ENCODE data around the gene TREML1. TPM values are rescaled to one million over a fixed set of nuclear protein-coding genes. Genes with fewer than 3 reads are reported as not detected.

TREML1 gene
- total and polyA plus RNA-seq, 2 of the 8 experiments (the other 6 are each of a cell fraction or from before 2014, with no cell fraction given), result 0.08 TPM; not detected in 1

GRCh38 chr6:41120058-41120457 is 34.1 kb downstream of the TREML1 start (continued):
- TF ChIP-seq CTCF (IDR thresholded peaks at IDR 0.05; ENCODE audit: control extremely low read depth in 1 of 3, insufficient read depth in 1 of 3, low read depth in 1 of 3, low read length in 3 of 3) (no peak), EGR1 (IDR thresholded peaks at IDR 0.05; ENCODE audit: borderline replicate concordance, low read depth, low read length) (no peak), SP2 (IDR thresholded peaks at IDR 0.05; ENCODE audit: low read length) (no peak), BCL11A (IDR thresholded peaks at IDR 0.05; ENCODE audit: low read depth in 2 of 2, low read length in 2 of 2) (no peak), E2F6 (IDR thresholded peaks at IDR 0.05) (no peak), FOSL1 (IDR thresholded peaks at IDR 0.05; ENCODE audit: insufficient read depth, low read depth, low read length) (no peak)
